Measurements from ENCODE around the gene GREB1.
A peak's percentile ranks its signal among the peaks of the same experiment; 100 is the strongest.

The GREB1 gene

DNA sequence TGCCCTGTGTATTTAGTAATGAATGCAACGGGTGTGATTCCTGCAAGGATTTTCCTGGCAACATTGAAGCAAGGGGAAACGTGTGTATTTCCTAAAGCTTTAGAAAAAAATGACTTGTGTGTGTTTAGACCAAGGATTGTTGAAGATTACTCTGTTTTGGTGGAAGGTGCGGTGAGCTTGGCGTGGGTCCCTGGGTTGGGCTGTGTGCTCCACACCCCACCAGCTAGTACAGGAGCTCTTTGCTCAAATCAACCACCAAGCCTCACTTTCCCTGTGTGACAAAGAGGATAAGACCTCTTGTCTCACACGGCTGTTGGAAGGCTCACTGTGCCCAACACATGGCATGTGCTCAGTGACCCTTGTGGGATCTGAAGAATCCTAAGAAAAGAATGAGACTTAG lies 21.4 kb upstream of the GREB1 start:
- no peak for DNase-seq (ENCODE audit: low spot score)

GRCh38 chr2:11513319-11513718 lies 20.5 kb upstream of the GREB1 start:
- no peak for DNase-seq (ENCODE audit: low spot score)

- no peak for DNase-seq (ENCODE audit: low spot score)
These were observed 19.6 kb upstream of the GREB1 start for GRCh38 chr2:11514081-11514730.

DNA sequence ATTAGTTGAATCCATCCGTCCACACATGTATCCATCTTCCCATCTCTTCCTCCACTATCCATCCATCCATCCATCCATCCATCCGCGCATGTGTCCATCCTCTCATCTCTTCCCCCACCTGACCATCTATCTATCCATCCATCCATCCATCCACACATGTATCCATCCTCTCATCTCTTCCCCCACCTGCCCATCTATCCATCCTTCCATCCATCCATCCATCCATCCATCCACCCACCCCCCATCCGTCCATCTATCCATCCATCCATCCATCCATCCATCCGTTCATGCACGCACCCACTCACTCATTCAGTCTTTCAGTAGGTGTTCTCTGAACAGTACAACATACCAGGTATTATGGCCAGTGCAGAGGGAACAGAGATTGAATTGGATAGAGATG lies 18.9 kb upstream of the GREB1 start:
- DNase-seq (ENCODE audit: low spot score) = no peak

DNA sequence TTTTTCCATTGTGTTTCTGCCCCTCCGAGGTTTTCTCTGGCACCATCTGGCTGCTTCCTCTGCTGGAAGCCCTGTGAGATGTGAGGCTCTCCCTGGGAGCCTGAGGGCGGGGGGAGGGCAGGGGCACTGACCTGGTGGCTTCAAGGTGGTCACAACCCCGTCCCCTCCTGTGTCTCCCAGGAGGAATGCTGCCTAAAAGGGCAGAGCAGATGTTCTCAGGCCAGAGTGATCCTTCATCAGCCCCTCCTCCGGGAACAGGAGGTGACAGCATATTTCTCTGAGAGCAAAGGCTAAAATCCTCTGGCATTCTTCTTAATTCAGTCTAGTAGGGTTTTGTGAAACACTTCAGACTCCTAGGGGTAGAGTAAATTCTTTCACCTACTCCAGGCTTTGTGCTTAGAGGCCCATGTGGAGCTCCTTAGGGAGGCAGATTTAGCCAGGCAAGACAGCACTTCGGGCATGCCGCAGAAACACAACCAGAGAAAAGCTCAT lies 18.3 kb upstream of the GREB1 start:
- DNase-seq (ENCODE audit: low spot score) = no peak

GRCh38 chr2:11516984-11517648 lies 16.7 kb upstream of the GREB1 start:
- no peak for DNase-seq (ENCODE audit: low spot score)

GRCh38 chr2:11517906-11518305 lies 15.9 kb upstream of the GREB1 start:
- no peak for DNase-seq (ENCODE audit: low spot score)

GRCh38 chr2:11520092-11520693 lies 13.7 kb upstream of the GREB1 start:
- no peak for DNase-seq (ENCODE audit: low spot score)

DNA sequence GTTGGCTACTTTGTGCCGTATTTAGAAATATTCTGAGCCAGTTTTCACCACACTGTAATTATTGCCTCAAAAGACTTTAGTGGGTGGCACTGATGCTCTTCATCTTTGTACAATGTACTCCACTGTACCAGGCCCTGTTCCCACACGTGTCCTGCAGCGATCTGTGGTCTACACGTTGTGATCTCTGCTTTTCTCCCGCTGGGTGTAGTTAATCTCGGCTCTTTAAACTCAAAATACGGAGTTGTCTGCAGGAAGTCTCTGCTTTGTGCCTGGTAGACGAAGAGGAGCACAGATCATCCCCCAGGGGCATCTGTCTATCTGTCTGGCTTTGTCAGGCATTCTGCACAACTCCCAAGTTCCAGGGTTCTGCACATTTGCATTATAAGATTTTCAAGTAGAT lies 12.1 kb upstream of the GREB1 start:
- no peak for DNase-seq (ENCODE audit: low spot score)

DNA sequence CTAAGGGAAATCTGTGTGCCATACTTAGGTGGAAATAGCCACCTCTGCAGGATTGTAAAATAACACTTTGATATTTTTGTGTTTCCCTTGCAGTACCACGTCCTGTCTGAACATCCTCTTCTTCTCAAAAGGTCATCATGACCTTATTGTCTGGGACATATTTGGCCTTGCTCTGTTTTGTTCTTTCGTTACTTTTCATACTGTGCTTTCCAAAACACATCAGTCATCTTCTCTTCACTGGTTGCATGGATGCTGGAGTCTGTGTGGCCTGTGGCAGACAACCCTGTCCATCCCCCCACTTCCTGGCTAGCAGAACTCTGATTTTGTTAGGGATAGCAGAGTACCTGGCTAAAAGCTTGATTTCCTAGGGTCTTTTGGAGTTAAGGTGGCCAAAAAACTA lies 9.4 kb upstream of the GREB1 start:
- no peak for DNase-seq (ENCODE audit: low spot score)

DNA sequence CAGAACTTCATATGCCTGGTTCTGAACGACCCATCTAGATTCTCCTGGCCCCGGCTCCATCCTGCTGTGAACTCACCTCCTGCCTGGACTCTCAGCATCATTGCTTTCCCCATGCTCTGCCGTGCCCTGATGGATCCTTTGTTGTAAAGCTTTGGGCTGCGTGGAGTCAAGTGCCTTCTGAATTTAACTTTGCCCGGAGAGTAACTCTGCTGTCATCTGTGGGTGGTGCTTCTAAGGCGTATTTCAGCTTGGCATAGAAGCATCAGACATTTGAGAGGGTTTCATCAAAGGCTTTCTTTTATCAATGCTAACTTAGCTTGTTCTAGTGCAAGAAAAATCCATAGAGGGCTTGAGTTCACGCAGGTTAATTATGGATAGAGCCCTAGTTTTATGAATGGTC lies 8.1 kb upstream of the GREB1 start:
- DNase-seq (ENCODE audit: low spot score) = no peak

DNA sequence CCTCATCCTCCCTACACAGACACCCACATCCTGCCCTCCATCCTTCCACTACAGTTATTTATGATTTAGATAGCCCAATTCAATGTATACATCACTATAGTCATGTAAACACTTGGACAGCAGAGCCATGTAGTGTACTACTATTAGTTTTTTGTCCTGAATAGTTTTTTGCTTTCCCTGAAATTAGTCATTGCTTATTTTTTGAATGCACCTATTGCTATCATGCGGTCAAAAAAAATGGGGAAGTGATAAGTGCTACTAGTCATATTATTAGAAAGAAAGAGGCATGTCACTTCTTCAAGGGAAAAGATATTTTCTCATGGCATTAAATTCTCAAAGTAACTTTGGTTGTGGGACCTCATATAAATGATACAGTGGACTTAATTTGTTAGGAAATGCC lies 6.8 kb upstream of the GREB1 start:
- no peak for DNase-seq (ENCODE audit: low spot score)

DNA sequence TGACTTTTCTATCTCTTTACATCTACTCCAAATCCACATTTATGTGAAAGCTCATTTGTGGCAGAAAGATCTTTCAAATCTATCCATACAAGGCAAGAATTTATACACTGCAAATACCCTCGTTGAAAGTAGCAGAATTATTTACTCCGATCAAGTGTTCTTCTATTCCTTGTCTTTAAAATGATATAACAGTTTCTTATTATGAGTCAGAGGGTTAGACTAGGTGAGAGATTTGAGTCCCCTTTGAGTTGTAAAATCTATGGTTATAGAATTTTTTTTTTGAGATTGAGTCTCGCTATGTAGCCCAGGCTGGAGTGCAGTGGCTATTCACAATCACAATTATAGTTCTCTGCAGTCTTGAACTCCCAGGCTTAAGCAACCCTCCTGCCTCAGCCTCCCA lies 5.6 kb upstream of the GREB1 start:
- no peak for DNase-seq (ENCODE audit: low spot score)

DNA sequence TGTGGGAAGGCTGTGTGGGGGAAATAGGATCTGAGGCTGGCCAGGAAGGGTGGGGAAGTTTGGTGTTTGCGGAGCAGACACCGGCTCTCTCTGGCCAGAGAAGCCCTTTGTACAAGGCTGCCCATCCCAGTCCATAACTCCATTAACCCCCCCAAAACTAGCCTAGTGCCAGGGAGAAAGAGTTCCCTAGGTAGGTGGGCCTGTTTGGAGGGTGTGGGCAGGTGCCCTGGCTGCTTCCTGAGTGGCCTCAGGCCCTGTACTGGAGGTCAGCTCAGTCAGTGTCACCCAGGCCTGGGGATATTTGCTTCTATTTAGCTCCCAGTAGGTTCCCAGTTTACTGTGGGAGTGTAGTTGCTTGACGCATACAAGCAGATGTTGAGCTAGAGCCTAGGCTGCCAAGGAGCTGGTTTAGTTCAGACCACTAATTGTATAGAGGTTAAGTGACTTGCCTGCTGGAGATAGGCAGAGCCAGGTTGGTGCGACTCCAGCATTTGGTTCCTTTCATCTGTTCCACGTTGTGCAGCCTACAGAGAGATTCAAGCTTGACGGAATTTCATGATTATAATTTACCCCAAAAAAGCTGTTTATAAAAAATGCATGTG lies 2.9 kb upstream of the GREB1 start:
- DNase-seq (ENCODE audit: low spot score) = no peak

DNA sequence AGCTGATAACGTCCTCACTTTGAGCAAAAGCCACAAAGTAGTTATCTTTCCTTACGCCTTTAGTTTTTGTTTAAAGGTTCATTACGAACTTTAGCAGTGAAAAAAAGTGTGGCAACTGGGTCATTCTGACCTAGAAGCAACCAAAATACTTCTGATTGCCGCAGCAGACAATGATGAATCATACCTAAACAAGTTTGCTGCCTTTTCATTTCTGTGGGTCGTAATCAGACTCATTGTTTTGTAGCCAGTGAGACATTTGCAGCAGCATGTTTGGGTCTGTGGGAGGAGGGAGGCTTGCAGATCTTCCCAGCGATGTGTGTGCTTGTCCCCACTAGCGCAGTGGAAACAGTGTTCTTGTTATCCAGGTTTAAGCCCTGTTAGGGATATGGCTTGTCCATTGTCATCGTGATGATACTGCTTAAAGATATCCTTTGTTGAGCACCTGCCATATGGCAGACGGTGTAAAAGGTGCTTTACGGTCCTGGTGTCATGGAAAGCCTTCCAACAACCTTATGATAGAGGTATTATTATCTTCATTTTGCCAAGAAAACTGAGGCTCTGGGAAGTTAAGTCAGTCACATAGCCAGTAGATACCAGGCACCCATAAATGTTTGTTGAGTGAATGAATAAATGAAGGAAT lies 1.3 kb upstream of the GREB1 start:
- DNase-seq (ENCODE audit: low spot score) = peak; percentile 12

DNA sequence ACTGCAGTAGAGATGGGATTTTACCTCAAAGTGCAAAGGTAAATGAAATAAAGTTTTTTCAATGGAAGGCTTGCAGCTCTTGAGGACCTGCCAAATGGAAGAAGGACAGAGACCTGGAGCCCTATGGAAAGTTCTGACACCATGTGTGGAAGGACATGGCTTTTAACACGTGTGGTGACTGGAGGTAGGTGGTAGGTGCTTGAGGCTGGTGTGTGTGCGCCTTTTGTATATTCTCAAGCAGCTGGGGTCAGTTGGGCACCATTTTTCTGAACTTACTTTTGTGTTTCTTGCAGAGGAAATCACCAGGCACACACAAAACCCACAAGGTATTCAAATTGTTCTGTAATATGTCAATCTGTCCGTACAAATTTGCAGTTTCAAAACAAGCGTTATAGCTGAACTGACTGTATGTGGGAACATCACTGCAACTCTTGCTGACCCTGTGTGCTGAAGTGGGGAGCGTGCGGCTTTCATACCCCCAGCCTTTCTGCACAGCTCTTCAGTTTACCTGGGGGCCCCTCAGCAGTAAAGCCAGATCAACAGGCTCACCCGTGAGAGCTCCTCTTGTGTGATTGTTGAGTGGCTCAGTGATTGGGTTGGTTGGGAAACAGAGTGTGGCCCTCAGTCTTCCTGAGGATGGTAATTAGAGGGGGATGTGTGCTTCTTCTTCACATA lies 363 bp downstream of the GREB1 start:
- DNase-seq (ENCODE audit: low spot score) = no peak

GRCh38 chr2:11534746-11535484 lies 1.1 kb downstream of the GREB1 start:
- DNase-seq (ENCODE audit: low spot score) = no peak

- DNase-seq (ENCODE audit: low spot score) = no peak
These were observed 2.1 kb downstream of the GREB1 start for GRCh38 chr2:11535899-11536344.

GRCh38 chr2:11537951-11538350 lies 4.1 kb downstream of the GREB1 start:
- DNase-seq (ENCODE audit: low spot score) = no peak

DNA sequence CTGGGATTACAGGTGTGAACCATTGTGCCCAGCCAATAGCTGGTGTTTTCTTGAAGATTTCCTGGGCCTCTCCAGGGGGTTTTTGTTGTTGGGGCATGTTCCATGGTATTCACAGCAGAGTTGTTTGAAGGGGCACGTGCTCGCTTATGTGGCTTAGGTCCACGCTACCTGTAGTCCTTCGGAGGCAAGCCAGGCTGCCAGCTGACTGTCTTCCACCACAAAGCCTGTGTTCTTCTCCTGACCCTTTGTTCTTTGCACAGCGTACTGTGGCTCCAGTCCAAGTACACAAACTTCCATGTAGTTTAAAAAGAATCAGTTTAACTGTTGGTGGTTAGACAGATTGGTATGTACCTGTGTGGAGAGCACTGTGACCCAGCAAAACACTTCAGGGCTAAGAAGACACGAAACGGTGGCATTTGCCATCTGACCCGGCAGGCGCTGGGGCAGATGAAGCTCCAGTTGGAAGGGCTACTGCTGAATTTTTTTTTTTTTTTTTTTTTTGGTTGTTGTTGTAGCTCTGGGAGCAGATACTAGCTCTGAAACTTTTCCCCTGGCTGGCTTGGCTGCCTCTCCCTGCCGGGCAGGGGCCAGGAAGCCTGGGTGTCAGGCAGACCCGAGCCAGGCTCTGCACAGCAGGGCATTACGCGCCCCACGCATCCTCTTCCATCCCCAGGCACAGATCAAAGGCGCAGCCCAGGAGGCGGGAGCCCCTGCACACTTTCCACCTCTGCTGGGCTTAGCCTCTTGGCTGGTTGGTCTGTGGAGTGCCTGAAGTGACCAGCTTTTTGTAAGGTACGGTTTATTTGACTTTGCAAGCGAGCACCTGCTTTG lies 5.7 kb downstream of the GREB1 start:
- DNase-seq (ENCODE audit: low spot score) = no peak

Data from AG08395 (cell line).